ENCODE results near the gene ZNF653. TPM values are rescaled to one million over a fixed set of nuclear protein-coding genes. Genes with fewer than 3 reads are reported as not detected.

Gene ZNF653
- total RNA-seq, 1 experiment from 2014 or later: 8.5 TPM

GRCh38 chr19:11535792-11536595 lies 30.4 kb upstream of the ZNF653 start:
- H3K4me3 ChIP-seq (ENCODE audit: insufficient read depth, low read depth, low read length): peak overlapping the region; percentile 41
- H3K27me3 ChIP-seq (ENCODE audit: control insufficient read depth, insufficient read depth, low read length): no peaks in the 10 kb centered on the region; the same call in 1 of the 2 replicates
- no peaks in the 10 kb centered on the region for H3K36me3 ChIP-seq (replicated peaks; ENCODE audit: control insufficient read depth, insufficient read depth, low read length)
- DNase-seq: peak; percentile 99

- no peaks in the 10 kb centered on the region for H3K36me3 ChIP-seq (replicated peaks; ENCODE audit: control insufficient read depth, insufficient read depth, low read length)
- no peak for DNase-seq
- no peaks in the 10 kb centered on the region; the same call in 1 of the 2 replicates for H3K27me3 ChIP-seq (ENCODE audit: control insufficient read depth, insufficient read depth, low read length)
- H3K4me3 ChIP-seq (ENCODE audit: insufficient read depth, low read depth, low read length): no peak overlapping the region
Measured at GRCh38 chr19:11534948-11535347, 29.3 kb upstream of the ZNF653 start.

GRCh38 chr19:11534538-11534937 lies 28.9 kb upstream of the ZNF653 start:
- no peak overlapping the region for H3K4me3 ChIP-seq (ENCODE audit: insufficient read depth, low read depth, low read length)
- no peaks in the 10 kb centered on the region for H3K36me3 ChIP-seq (replicated peaks; ENCODE audit: control insufficient read depth, insufficient read depth, low read length)
- no peak for DNase-seq

GRCh38 chr19:11530432-11530831 lies 24.8 kb upstream of the ZNF653 start:
- peak; percentile 97 for DNase-seq
- H3K36me3 ChIP-seq (replicated peaks; ENCODE audit: control insufficient read depth, insufficient read depth, low read length): no peaks in the 10 kb centered on the region
- no peak overlapping the region for H3K4me3 ChIP-seq (ENCODE audit: insufficient read depth, low read depth, low read length)
- H3K27me3 ChIP-seq (ENCODE audit: control insufficient read depth, insufficient read depth, low read length): no peaks in the 10 kb centered on the region; the same call in 1 of the 2 replicates

More at GRCh38 chr19:11534538-11534937, 28.9 kb upstream of the ZNF653 start:
- H3K27me3 ChIP-seq (ENCODE audit: control insufficient read depth, insufficient read depth, low read length): no peaks in the 10 kb centered on the region; the same call in 1 of the 2 replicates

- Histone ChIP-seq H3K27me3 (ENCODE audit: control insufficient read depth, insufficient read depth, low read length) (no peaks in the 10 kb centered on the region), H3K4me3 (ENCODE audit: insufficient read depth, low read depth, low read length) (peak within 1 kb of the TSS; percentile 80), H3K36me3 (replicated peaks; ENCODE audit: control insufficient read depth, insufficient read depth, low read length) (no peaks in the 10 kb centered on the region)
- DNase-seq: peak; percentile 97
Measured at GRCh38 chr19:11528551-11529341, 23.1 kb upstream of the ZNF653 start, which contains the start of gene ECSIT. Gene ECSIT (minus strand): TSS chr19:11529134. CDS start chr19:11519170, 9,964 bp downstream.

- no peaks in the 10 kb centered on the region; the same call in 1 of the 2 replicates for H3K36me3 ChIP-seq (replicated peaks; ENCODE audit: control insufficient read depth, insufficient read depth, low read length)
- H3K4me3 ChIP-seq (ENCODE audit: insufficient read depth, low read depth, low read length): no peak overlapping the region
- H3K27me3 ChIP-seq (ENCODE audit: control insufficient read depth, insufficient read depth, low read length): no peaks in the 10 kb centered on the region
- DNase-seq: no peak
Measured at GRCh38 chr19:11519138-11519537, 13.5 kb upstream of the ZNF653 start.

GRCh38 chr19:11513946-11514345 lies 8.3 kb upstream of the ZNF653 start:
- H3K36me3 ChIP-seq (replicated peaks; ENCODE audit: control insufficient read depth, insufficient read depth, low read length): peaks cover 3% of the 10 kb centered on the region
- peak; percentile 35 for DNase-seq
- no peaks in the 10 kb centered on the region for H3K27me3 ChIP-seq (ENCODE audit: control insufficient read depth, insufficient read depth, low read length)
- H3K4me3 ChIP-seq (ENCODE audit: insufficient read depth, low read depth, low read length): no peak overlapping the region

GRCh38 chr19:11510444-11510843 lies 4.8 kb upstream of the ZNF653 start:
- no peak overlapping the region for H3K4me3 ChIP-seq (ENCODE audit: insufficient read depth, low read depth, low read length)
- H3K36me3 ChIP-seq (replicated peaks; ENCODE audit: control insufficient read depth, insufficient read depth, low read length): peaks cover 3% of the 10 kb centered on the region
- peak; percentile 24 for DNase-seq
- H3K27me3 ChIP-seq (ENCODE audit: control insufficient read depth, insufficient read depth, low read length): no peaks in the 10 kb centered on the region

- H3K4me3 ChIP-seq (ENCODE audit: insufficient read depth, low read depth, low read length): no peak overlapping the region
- DNase-seq: peak; percentile 57
Measured at GRCh38 chr19:11507370-11508078, 1.9 kb upstream of the ZNF653 start.

GRCh38 chr19:11506967-11507366 lies 1.3 kb upstream of the ZNF653 start:
- peak; percentile 40 for DNase-seq
- Histone ChIP-seq H3K36me3 (replicated peaks; ENCODE audit: control insufficient read depth, insufficient read depth, low read length) (peaks cover 2% of the 10 kb centered on the region), H3K27me3 (ENCODE audit: control insufficient read depth, insufficient read depth, low read length) (no peaks in the 10 kb centered on the region), H3K4me3 (ENCODE audit: insufficient read depth, low read depth, low read length) (no peak overlapping the region)

More at GRCh38 chr19:11507370-11508078, 1.9 kb upstream of the ZNF653 start:
- Histone ChIP-seq H3K36me3 (replicated peaks; ENCODE audit: control insufficient read depth, insufficient read depth, low read length) (peaks cover 2% of the 10 kb centered on the region), H3K27me3 (ENCODE audit: control insufficient read depth, insufficient read depth, low read length) (no peaks in the 10 kb centered on the region)

GRCh38 chr19:11506101-11506555 lies 489 bp upstream of the ZNF653 start:
- DNase-seq: no peak
- H3K36me3 ChIP-seq (replicated peaks; ENCODE audit: control insufficient read depth, insufficient read depth, low read length): no peaks in the 10 kb centered on the region; the same call in 1 of the 2 replicates
- no peaks in the 10 kb centered on the region for H3K27me3 ChIP-seq (ENCODE audit: control insufficient read depth, insufficient read depth, low read length)
- peak overlapping the region; percentile 85 for H3K4me3 ChIP-seq (ENCODE audit: insufficient read depth, low read depth, low read length)

- H3K27me3 ChIP-seq (ENCODE audit: control insufficient read depth, insufficient read depth, low read length): no peaks in the 10 kb centered on the region
- DNase-seq: peak; percentile 100
- H3K36me3 ChIP-seq (replicated peaks; ENCODE audit: control insufficient read depth, insufficient read depth, low read length): no peaks in the 10 kb centered on the region; the same call in 1 of the 2 replicates
- H3K4me3 ChIP-seq (ENCODE audit: insufficient read depth, low read depth, low read length): peak overlapping the region; percentile 85
Measured at GRCh38 chr19:11505032-11505503, 571 bp downstream of the ZNF653 start.

GRCh38 chr19:11504502-11505031 lies 1.1 kb downstream of the ZNF653 start:
- H3K36me3 ChIP-seq (replicated peaks; ENCODE audit: control insufficient read depth, insufficient read depth, low read length): no peaks in the 10 kb centered on the region; the same call in 1 of the 2 replicates
- peak; percentile 36 for DNase-seq
- H3K27me3 ChIP-seq (ENCODE audit: control insufficient read depth, insufficient read depth, low read length): no peaks in the 10 kb centered on the region
- peak overlapping the region; percentile 30 for H3K4me3 ChIP-seq (ENCODE audit: insufficient read depth, low read depth, low read length)
